HepG2 (cell line): Measurements from ENCODE around the gene FUT1.

Experiments
- ATM ChIP-seq: fragments of 450-650 bp; IDR thresholded peaks from 2 replicates; pipeline ENCODE4 v1.7.1; 2017; ENCODE audit warnings: mild to moderate bottlenecking, borderline replicate concordance
- BHLHE40 ChIP-seq: IDR thresholded peaks from 2 replicates; pipeline ENCODE4 v1.6.1; 2011; ENCODE audit warnings: low read length, improper control_type of control experiment

DNA sequence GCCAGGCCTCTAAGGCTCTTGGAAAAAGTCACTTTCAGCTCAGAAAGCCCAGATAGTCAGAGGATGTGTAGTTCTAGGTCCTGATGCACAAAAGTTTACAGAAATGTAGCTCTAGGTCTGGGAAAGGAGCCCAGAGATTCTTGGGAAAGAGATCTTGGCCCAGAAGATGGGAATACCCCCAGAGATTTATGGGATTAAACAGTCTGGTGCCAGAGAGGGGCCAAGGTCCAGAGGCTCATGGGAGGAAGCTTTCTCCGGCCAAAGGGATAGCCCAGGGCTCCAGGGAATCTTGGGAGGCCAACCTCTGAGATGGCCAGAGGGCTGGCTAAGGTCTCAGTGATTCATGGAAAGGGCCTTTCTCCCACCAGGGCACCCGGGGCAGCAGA lies 43.2 kb upstream of the FUT1 start:
- TF ChIP-seq ATM (no peak), BHLHE40 (no peak)
